ENCODE data around the gene ORAI3. TPM values are rescaled to one million over a fixed set of nuclear protein-coding genes. Genes with fewer than 3 reads are reported as not detected.
A peak's percentile ranks its signal among the peaks of the same experiment; 100 is the strongest.

Gene ORAI3
- polyA plus RNA-seq, 1 of the 3 experiments (the other 2 are of a cell fraction): 29.0 TPM

DNA sequence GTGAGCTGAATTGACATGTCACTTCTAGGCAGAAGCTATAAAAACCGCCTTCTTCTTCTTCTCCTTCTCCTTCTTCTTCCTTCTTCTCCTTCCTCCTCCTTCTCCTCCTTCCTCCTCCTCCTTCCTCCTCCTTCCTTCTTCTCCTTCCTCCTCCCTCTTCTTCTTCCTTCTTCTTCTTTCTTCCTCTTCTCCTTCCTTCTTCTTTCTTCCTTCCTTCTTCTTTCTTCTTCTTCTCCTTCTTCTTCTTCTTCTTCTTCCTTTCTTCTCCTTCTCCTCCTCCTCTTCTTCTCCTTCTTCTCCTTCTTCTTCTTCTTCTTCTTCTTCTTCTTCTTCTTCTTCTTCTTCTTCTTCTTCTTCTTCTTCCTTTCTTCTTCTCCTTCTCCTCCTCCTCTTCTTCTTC is 30.3 kb upstream of the ORAI3 start (continued):
- TF ChIP-seq, protein P1, sequence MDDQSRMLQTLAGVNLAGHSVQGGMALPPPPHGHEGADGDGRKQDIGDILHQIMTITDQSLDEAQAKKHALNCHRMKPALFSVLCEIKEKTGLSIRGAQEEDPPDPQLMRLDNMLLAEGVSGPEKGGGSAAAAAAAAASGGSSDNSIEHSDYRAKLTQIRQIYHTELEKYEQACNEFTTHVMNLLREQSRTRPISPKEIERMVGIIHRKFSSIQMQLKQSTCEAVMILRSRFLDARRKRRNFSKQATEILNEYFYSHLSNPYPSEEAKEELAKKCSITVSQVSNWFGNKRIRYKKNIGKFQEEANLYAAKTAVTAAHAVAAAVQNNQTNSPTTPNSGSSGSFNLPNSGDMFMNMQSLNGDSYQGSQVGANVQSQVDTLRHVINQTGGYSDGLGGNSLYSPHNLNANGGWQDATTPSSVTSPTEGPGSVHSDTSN (IDR thresholded peaks at IDR 0.05): no peak
- TF ChIP-seq MEF2A (IDR thresholded peaks at IDR 0.05; ENCODE audit: borderline replicate concordance, low read depth): no peak

DNA sequence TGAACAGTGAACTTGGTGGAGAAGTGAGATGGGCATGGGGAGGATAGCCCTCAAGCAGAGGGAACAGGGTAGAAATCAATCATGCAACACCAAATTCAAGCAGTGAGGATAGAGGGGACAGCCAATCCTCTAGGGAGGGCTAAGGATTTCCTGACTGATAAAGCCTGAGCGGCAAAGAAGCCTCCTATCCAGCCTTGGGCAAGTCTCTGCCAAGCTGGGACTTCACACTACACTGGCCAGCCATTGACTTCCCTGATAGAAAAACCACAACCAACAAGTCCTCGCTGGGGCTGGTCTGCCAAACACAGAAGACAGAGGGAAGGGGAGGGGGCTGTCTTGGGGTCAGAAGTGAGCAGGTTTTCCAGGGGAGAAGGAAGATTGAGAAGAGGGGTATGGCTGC is 28.0 kb upstream of the ORAI3 start:
- peaks cover 14% of the 10 kb centered on the region for H3K79me2 ChIP-seq (ENCODE audit: insufficient read depth)
- ChIA-PET CTCF (interaction anchor here (1.0 to 7.4 kb wide), 5 partner anchors 13 to 75 kb away, joined by 3 to 48 read pairs (median 6); no protein-coding TSS in a partner anchor), POLR2A (no interaction called here)
- no peak overlapping the region for H2AFZ ChIP-seq (ENCODE audit: low read depth)
- H3K4me2 ChIP-seq: no peak overlapping the region
- no peak overlapping the region for H3K4me3 ChIP-seq (ENCODE audit: low read depth in 2 of 2, low read length in 1 of 2)
- H3K9ac ChIP-seq: no peak overlapping the region
- H3K9me3 ChIP-seq: no peaks in the 10 kb centered on the region
- no peaks in the 10 kb centered on the region for H3K9me2 ChIP-seq
- peaks cover 2 to 3% of the 10 kb centered on the region in 2 experiments for H3K36me3 ChIP-seq (replicated peaks in 1 of 2; ENCODE audit: control insufficient read depth in 1 of 2, insufficient read depth in 2 of 2, low read length in 1 of 2)
- no peaks in the 10 kb centered on the region for H3K27me3 ChIP-seq (ENCODE audit: insufficient read depth)
- 100% methylated on average over 2 of the region's 2 CpGs for WGBS (ENCODE audit: low lambda C conversion rate)
- no peak overlapping the region for H3K27ac ChIP-seq (ENCODE audit: low read depth in 2 of 2, low read length in 1 of 2)
- no peak for TF ChIP-seq RAD21 (IDR thresholded peaks at IDR 0.05; ENCODE audit: low read length)
- TF ChIP-seq MXI1 (IDR thresholded peaks at IDR 0.05; ENCODE audit: low read depth, low read length): no peak
- TF ChIP-seq, protein P2, sequence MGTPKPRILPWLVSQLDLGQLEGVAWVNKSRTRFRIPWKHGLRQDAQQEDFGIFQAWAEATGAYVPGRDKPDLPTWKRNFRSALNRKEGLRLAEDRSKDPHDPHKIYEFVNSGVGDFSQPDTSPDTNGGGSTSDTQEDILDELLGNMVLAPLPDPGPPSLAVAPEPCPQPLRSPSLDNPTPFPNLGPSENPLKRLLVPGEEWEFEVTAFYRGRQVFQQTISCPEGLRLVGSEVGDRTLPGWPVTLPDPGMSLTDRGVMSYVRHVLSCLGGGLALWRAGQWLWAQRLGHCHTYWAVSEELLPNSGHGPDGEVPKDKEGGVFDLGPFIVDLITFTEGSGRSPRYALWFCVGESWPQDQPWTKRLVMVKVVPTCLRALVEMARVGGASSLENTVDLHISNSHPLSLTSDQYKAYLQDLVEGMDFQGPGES (IDR thresholded peaks at IDR 0.05; ENCODE audit: low read depth, low read length): no peak
- TF ChIP-seq, protein P3, sequence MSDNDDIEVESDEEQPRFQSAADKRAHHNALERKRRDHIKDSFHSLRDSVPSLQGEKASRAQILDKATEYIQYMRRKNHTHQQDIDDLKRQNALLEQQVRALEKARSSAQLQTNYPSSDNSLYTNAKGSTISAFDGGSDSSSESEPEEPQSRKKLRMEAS (IDR thresholded peaks at IDR 0.05; ENCODE audit: low read depth): no peak
- no peak for TF ChIP-seq SIN3A (IDR thresholded peaks at IDR 0.05; ENCODE audit: borderline replicate concordance, low read depth, low read length)
- TF ChIP-seq, protein P4, sequence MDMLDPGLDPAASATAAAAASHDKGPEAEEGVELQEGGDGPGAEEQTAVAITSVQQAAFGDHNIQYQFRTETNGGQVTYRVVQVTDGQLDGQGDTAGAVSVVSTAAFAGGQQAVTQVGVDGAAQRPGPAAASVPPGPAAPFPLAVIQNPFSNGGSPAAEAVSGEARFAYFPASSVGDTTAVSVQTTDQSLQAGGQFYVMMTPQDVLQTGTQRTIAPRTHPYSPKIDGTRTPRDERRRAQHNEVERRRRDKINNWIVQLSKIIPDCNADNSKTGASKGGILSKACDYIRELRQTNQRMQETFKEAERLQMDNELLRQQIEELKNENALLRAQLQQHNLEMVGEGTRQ (IDR thresholded peaks at IDR 0.05; ENCODE audit: borderline replicate concordance, low read depth, low read length): no peak
- no peak for TF ChIP-seq TCF12 (IDR thresholded peaks at IDR 0.05)
- no peaks in the 10 kb centered on the region for H4K20me1 ChIP-seq (ENCODE audit: insufficient read depth)
- no peak for DNase-seq
- H3K4me1 ChIP-seq (ENCODE audit: control insufficient read depth in 1 of 2, insufficient read depth in 2 of 2, low read depth in 1 of 2, low read length in 1 of 2): peaks cover 0 to 12% of the 10 kb centered on the region in 2 experiments; a peak in 1 of 4 replicates
- H3F3A ChIP-seq (replicated peaks; ENCODE audit: insufficient read depth): peaks cover 19% of the 10 kb centered on the region

DNA sequence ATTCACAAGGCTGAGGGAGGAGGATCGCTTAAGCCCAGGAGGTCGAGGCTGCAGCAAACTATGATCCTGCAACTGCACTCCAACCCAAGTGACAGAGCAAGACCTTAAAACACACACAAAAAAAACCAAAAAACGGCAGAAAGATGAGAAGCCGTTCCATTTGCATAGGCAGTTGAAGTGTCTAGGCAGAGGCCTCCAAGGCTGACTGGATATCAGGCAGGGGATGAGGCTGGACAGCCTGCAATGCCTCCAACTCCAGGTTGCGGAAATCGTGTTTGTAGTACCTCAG is 27.5 kb upstream of the ORAI3 start:
- 46% methylated on average over 4 of the region's 6 CpGs for WGBS (ENCODE audit: low lambda C conversion rate)
- Histone ChIP-seq H3K4me2 (peak overlapping the region; percentile 88), H3F3A (replicated peaks; ENCODE audit: insufficient read depth) (peaks cover 16% of the 10 kb centered on the region), H3K4me1 (ENCODE audit: control insufficient read depth in 1 of 2, insufficient read depth in 2 of 2, low read depth in 1 of 2, low read length in 1 of 2) (peaks cover 0 to 12% of the 10 kb centered on the region in 2 experiments; a peak in 1 of 4 replicates), H3K9me3 (no peaks in the 10 kb centered on the region), H2AFZ (ENCODE audit: low read depth) (peak overlapping the region; percentile 31; the same call in 1 of the 2 replicates), H3K79me2 (ENCODE audit: insufficient read depth) (peaks cover 14% of the 10 kb centered on the region), H3K4me3 (ENCODE audit: low read depth in 2 of 2, low read length in 1 of 2) (peak overlapping the region; percentile 72 to 80; a peak in 3 of 4 replicates), H3K27ac (ENCODE audit: low read depth in 2 of 2, low read length in 1 of 2) (peak overlapping the region in 1 of 2 experiments; percentile 88; a peak in 1 of 4 replicates), H3K9me2 (no peaks in the 10 kb centered on the region), H3K36me3 (replicated peaks in 1 of 2; ENCODE audit: control insufficient read depth in 1 of 2, insufficient read depth in 2 of 2, low read length in 1 of 2) (peaks cover 3 to 7% of the 10 kb centered on the region in 2 experiments), H3K27me3 (ENCODE audit: insufficient read depth) (no peaks in the 10 kb centered on the region), H3K9ac (no peak overlapping the region), H4K20me1 (ENCODE audit: insufficient read depth) (no peaks in the 10 kb centered on the region)
- TF ChIP-seq NFIC (IDR thresholded peaks at IDR 0.05; ENCODE audit: borderline replicate concordance) (no peak), FOSL2 (IDR thresholded peaks at IDR 0.05; ENCODE audit: borderline replicate concordance, low read depth) (no peak), EZH2phosphoT487 (IDR thresholded peaks at IDR 0.05; ENCODE audit: borderline replicate concordance, low read depth) (no peak)
- TF ChIP-seq, protein P5, sequence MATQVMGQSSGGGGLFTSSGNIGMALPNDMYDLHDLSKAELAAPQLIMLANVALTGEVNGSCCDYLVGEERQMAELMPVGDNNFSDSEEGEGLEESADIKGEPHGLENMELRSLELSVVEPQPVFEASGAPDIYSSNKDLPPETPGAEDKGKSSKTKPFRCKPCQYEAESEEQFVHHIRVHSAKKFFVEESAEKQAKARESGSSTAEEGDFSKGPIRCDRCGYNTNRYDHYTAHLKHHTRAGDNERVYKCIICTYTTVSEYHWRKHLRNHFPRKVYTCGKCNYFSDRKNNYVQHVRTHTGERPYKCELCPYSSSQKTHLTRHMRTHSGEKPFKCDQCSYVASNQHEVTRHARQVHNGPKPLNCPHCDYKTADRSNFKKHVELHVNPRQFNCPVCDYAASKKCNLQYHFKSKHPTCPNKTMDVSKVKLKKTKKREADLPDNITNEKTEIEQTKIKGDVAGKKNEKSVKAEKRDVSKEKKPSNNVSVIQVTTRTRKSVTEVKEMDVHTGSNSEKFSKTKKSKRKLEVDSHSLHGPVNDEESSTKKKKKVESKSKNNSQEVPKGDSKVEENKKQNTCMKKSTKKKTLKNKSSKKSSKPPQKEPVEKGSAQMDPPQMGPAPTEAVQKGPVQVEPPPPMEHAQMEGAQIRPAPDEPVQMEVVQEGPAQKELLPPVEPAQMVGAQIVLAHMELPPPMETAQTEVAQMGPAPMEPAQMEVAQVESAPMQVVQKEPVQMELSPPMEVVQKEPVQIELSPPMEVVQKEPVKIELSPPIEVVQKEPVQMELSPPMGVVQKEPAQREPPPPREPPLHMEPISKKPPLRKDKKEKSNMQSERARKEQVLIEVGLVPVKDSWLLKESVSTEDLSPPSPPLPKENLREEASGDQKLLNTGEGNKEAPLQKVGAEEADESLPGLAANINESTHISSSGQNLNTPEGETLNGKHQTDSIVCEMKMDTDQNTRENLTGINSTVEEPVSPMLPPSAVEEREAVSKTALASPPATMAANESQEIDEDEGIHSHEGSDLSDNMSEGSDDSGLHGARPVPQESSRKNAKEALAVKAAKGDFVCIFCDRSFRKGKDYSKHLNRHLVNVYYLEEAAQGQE (IDR thresholded peaks at IDR 0.05; ENCODE audit: low read depth, low read length): 0 out of 2 replicates have a peak, but pooled peaks have one; percentile 12
- TF ChIP-seq, protein P6, sequence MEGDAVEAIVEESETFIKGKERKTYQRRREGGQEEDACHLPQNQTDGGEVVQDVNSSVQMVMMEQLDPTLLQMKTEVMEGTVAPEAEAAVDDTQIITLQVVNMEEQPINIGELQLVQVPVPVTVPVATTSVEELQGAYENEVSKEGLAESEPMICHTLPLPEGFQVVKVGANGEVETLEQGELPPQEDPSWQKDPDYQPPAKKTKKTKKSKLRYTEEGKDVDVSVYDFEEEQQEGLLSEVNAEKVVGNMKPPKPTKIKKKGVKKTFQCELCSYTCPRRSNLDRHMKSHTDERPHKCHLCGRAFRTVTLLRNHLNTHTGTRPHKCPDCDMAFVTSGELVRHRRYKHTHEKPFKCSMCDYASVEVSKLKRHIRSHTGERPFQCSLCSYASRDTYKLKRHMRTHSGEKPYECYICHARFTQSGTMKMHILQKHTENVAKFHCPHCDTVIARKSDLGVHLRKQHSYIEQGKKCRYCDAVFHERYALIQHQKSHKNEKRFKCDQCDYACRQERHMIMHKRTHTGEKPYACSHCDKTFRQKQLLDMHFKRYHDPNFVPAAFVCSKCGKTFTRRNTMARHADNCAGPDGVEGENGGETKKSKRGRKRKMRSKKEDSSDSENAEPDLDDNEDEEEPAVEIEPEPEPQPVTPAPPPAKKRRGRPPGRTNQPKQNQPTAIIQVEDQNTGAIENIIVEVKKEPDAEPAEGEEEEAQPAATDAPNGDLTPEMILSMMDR (IDR thresholded peaks at IDR 0.05): no peak
- TF ChIP-seq, protein P4 (IDR thresholded peaks at IDR 0.05; ENCODE audit: borderline replicate concordance, low read depth, low read length): no peak
- CTCF ChIA-PET: interaction anchor here (1.0 to 7.4 kb wide), 5 partner anchors 13 to 76 kb away, joined by 3 to 48 read pairs (median 6); no protein-coding TSS in a partner anchor
- no peak for DNase-seq
- POLR2A ChIA-PET: no interaction called here
